G401 (cell line): ENCODE data around the gene GRM1. TPM values are rescaled to one million over a fixed set of nuclear protein-coding genes. Genes with fewer than 3 reads are reported as not detected.
"Not testable (repeated sequence)": the region's sequence is repeated elsewhere in the genome, so short reads cannot be mapped to it uniquely, and the experiment has no call there.

Experiments used
- DNase-seq: peaks from one replicate; pipeline ENCODE4 v3.0.0-alpha.2; 2015; ENCODE audit warnings: low spot score
- in situ Hi-C: cut with HindIII; loops from 2 replicates; pipeline ENCODE4 v1.10.0; 2016; ENCODE audit warnings: low sequenced_read_pairs, mixed read lengths
- total RNA-seq: library from RNA; depleted of rRNA; stranded (reverse); fragments of >200 nt; shearing (Covaris generic); gene quantifications from 2 replicates; pipeline ENCODE4 v1.2.3, GENCODE V29; 2014

Gene GRM1
- total RNA-seq, 1 experiment from 2014 or later, result not detected

- in situ Hi-C loops, result no loop called here
Observed at GRCh38 chr6:146177785-146178184, 148.9 kb downstream of the GRM1 start.

GRCh38 chr6:146183831-146184230 is 155.0 kb downstream of the GRM1 start:
- in situ Hi-C loops, result no loop called here
- DNase-seq, result peak; percentile 77

More at GRCh38 chr6:146177785-146178184, 148.9 kb downstream of the GRM1 start:
- DNase-seq, result no peak

- no peak for DNase-seq
- in situ Hi-C loops, result no loop called here
Observed at GRCh38 chr6:146184701-146185100, 155.8 kb downstream of the GRM1 start.

- in situ Hi-C loops, result no loop called here
- peak; percentile 96 for DNase-seq
Observed at GRCh38 chr6:146189131-146189530, 160.3 kb downstream of the GRM1 start.

- in situ Hi-C loops, result no loop called here
- peak; percentile 70 for DNase-seq
Observed at GRCh38 chr6:146190581-146190980, 161.7 kb downstream of the GRM1 start.

- DNase-seq, result peak; percentile 64
- in situ Hi-C loops, result no loop called here
Observed at GRCh38 chr6:146191166-146191565, 162.3 kb downstream of the GRM1 start.

GRCh38 chr6:146191612-146192011 is 162.8 kb downstream of the GRM1 start:
- no peak for DNase-seq
- in situ Hi-C loops, result no loop called here

- no peak for DNase-seq
- in situ Hi-C loops, result no loop called here
Observed at GRCh38 chr6:146194434-146194833, 165.6 kb downstream of the GRM1 start.

- DNase-seq, result peak; percentile 81
- in situ Hi-C loops, result no loop called here
Observed at GRCh38 chr6:146200176-146200575, 171.3 kb downstream of the GRM1 start.

GRCh38 chr6:146202570-146202969 is 173.7 kb downstream of the GRM1 start:
- no peak for DNase-seq
- in situ Hi-C loops, result no loop called here

GRCh38 chr6:146209942-146210341 is 181.1 kb downstream of the GRM1 start:
- no peak for DNase-seq
- in situ Hi-C loops, result no loop called here

- DNase-seq, result no peak
- in situ Hi-C loops, result no loop called here
Observed at GRCh38 chr6:146210406-146211083, 181.7 kb downstream of the GRM1 start.

- DNase-seq, result no peak
- in situ Hi-C loops, result no loop called here
Observed at GRCh38 chr6:146211646-146212045, 182.8 kb downstream of the GRM1 start.

- DNase-seq, result no peak
- in situ Hi-C loops, result no loop called here
Observed at GRCh38 chr6:146212781-146213180, 183.9 kb downstream of the GRM1 start.

GRCh38 chr6:146219101-146219500 is 190.2 kb downstream of the GRM1 start:
- in situ Hi-C loops, result no loop called here
- DNase-seq, result no peak

- in situ Hi-C loops, result no loop called here
- no peak for DNase-seq
Observed at GRCh38 chr6:146224449-146224848, 195.6 kb downstream of the GRM1 start.

GRCh38 chr6:146224988-146225387 is 196.1 kb downstream of the GRM1 start:
- in situ Hi-C loops, result no loop called here
- DNase-seq, result no peak

- in situ Hi-C loops, result no loop called here
- DNase-seq, result peak; percentile 91
Observed at GRCh38 chr6:146240322-146240721, 211.5 kb downstream of the GRM1 start.

GRCh38 chr6:146240807-146241206 is 211.9 kb downstream of the GRM1 start:
- in situ Hi-C loops, result no loop called here
- peak; percentile 51 for DNase-seq

GRCh38 chr6:146243646-146244045 is 214.8 kb downstream of the GRM1 start:
- DNase-seq, in situ Hi-C loops: not testable (repeated sequence)

- DNase-seq, result no peak
Observed at GRCh38 chr6:146244630-146245143, 215.8 kb downstream of the GRM1 start.

More at GRCh38 chr6:146244630-146245143, 215.8 kb downstream of the GRM1 start:
- in situ Hi-C loops, result no loop called here
